HG03095 (cell line): ENCODE measurements around the gene PRTN3.
"Not testable (repeated sequence)": the region's sequence is repeated elsewhere in the genome, so short reads cannot be mapped to it uniquely, and the experiment has no call there.

Source experiments
- ATAC-seq: cut with Tn5 transposase; IDR thresholded peaks from one replicate; pipeline ENCODE4 v1.9.1; 2021; ENCODE audit warnings: moderate library complexity; ENCODE audit not compliant: unreplicated experiment

Gene PRTN3

DNA sequence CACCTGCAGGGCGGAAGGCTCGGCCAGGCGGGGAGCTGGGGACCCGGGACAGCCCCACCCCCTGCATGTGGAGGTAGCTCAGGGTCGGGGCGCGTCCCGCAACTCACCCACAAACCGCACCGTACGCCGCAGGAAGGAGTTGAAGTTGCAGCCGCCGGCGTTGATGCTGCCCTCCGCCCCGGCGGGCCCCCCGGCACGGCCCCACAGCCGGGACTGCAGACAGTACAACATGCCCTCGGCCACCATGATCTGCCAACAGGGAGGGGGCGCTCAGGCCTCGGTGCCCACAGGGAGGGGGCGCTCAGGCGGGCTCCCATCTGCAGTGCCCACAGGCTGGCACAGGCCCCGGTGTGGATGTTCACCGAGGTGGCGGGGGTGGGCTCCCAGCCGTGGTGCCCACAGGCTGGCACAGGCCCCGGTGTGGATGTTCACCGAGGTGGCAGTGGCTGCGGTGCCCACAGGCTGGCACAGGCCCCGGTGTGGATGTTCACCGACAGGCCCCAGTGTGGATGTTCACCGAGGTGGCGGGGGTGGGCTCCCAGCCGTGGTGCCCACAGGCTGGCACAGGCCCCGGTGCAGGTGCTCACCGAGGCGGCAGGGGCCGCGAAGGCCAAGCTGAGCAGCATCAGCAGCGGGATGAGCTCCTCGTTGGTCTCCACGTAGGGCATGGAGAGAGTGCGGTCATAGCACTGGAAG, 25.6 kb upstream of the PRTN3 start:
- ATAC-seq: no peak

- no peak for ATAC-seq
These were observed 24.9 kb upstream of the PRTN3 start for GRCh38 chr19:815775-816499.

DNA sequence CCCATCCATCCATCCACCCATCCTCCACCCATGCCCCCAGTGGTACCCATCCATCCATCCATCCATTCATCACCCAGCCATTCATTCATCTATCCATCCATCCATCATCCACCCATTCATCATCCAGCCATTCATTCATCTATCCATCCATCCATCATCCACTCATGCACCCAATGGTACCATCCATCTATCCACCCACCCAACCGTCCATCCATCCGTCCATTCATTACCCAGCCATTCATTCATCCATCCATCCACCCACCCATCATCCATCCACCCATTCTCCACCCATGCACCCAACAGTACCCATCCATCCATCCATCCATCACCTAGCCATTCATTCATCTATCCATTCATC, 24.3 kb upstream of the PRTN3 start:
- no peak for ATAC-seq

- ATAC-seq: not testable (repeated sequence)
These were observed 20.6 kb upstream of the PRTN3 start for GRCh38 chr19:820212-820611.

- ATAC-seq: no peak
These were observed 19.5 kb upstream of the PRTN3 start for GRCh38 chr19:821231-821824.

- ATAC-seq: no peak
These were observed 18.8 kb upstream of the PRTN3 start, which contains the start of gene PLPPR3 for GRCh38 chr19:821825-822503. Gene PLPPR3 (minus strand): TSS chr19:821955. CDS start chr19:821559, 396 bp downstream.

DNA sequence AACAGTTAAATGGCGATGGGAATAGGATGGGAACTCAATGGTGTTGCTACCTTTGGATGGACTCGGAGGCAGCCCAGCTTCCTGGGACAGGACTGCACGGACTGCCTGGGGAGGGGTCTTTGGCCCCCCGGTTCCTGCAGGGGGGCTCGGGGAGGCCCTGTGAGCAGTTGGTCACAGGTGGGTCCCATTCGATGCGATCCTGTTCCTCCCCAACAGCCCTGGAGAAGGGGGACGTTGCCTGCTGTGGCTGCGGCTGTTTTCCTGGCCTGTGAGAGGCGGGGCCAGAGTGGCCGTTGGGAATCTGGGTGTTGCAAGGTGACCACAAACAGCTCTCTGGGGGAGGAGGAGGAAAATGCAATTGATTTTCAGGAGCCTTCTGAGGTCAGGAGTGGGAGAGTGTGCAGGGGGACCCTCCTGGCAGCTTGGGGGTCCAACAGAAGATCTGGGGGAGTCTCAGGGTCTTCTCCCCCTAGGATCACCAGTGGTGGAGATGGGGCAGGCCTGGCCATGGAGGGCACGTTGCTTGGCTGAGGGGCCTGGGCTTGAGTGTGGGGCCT, 17.2 kb upstream of the PRTN3 start:
- ATAC-seq: no peak

- no peak for ATAC-seq
These were observed 15.9 kb upstream of the PRTN3 start for GRCh38 chr19:824885-825284.

DNA sequence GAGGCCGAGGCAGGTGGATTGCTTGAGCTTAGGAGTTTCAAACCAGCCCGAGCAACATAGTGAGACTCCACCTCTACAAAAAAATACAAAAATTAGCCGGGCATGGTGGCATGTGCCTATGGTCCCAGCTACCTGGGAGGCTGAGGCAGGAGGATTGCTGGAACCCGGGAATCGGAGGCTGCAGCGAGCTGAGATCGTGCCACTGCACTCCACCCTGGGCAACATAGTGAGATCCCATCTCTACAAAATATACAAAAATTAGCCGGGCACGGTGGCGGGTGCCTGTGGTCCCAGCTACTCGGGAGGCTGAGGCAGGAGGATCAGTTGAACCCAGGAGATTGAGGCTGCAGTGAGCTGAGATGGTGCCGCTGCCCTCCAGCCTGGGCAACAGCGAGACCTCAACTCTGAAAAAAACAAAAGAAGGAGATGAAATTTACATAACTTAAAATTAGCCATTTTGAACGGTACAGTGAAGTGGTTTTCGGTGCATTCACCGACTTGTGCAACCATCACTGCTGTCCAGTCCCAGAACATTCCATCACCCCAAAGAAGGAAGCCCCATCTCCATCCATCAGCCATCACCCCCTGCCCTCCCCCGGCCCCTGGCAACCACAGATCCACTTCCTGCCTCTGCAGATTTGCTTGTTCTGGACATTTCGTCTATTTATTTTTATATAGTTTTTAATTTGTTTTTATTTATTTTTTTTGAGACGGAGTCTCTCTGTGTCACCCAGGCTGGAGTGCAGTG, 14.7 kb upstream of the PRTN3 start:
- ATAC-seq: no peak

GRCh38 chr19:827314-827709, 13.5 kb upstream of the PRTN3 start:
- ATAC-seq: no peak

DNA sequence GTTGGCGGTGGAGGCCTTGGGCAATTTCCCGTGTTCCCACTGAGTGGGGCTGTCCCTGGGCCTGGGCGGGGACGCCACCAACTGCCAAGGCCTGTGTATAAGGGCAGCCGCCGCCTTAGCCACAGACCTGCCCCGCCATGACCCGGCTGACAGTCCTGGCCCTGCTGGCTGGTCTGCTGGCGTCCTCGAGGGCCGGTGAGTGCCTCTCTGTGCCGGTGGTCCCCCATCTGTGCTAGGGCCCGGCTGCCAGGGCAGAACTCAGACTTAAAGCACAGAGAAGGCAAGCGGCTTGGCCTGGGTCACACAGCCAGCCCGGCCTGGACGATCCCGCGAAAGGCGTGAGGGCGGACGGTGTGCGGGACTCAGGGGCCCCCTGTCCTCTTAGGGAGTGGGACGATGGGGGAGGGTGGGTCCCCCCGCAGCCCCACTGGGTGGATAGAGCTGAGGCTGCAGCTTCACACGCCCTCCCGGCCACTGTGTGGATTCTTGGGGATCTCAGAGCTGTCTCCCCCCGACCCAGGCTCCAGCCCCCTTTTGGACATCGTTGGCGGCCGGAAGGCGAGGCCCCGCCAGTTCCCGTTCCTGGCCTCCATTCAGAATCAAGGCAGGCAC, 13.0 kb upstream of the PRTN3 start, which contains the start of gene AZU1:
AZU1 (plus strand) TSS at position 128 of the 612 bp plus-strand sequence; CDS start at position 138, 10 bp downstream.
- ATAC-seq: no peak

DNA sequence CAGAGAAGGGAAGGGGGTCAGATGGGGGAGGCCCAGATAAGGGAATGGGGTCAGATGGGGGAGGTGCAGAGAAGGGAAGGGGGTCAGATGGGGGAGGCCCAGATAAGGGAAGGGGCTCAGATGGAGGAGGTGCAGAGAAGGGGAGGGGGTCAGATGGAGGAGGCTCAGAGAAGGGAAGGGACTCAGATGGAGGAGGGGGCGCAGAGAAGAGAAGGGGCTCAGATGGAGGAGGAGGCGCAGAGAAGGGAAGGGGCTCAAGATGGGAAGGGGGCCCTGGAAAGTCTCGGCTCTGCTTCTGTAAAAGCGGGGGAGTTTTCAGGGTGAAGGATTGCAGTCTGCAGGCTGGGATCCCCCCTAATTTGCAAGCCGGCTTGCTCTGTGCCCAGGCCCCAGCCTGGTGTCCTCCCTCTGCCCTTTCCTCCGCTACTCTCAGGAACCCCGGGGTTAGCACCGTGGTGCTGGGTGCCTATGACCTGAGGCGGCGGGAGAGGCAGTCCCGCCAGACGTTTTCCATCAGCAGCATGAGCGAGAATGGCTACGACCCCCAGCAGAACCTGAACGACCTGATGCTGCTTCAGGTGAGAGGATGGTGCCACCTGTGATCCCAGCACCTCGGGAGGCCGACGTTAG, 11.6 kb upstream of the PRTN3 start:
- ATAC-seq: no peak

DNA sequence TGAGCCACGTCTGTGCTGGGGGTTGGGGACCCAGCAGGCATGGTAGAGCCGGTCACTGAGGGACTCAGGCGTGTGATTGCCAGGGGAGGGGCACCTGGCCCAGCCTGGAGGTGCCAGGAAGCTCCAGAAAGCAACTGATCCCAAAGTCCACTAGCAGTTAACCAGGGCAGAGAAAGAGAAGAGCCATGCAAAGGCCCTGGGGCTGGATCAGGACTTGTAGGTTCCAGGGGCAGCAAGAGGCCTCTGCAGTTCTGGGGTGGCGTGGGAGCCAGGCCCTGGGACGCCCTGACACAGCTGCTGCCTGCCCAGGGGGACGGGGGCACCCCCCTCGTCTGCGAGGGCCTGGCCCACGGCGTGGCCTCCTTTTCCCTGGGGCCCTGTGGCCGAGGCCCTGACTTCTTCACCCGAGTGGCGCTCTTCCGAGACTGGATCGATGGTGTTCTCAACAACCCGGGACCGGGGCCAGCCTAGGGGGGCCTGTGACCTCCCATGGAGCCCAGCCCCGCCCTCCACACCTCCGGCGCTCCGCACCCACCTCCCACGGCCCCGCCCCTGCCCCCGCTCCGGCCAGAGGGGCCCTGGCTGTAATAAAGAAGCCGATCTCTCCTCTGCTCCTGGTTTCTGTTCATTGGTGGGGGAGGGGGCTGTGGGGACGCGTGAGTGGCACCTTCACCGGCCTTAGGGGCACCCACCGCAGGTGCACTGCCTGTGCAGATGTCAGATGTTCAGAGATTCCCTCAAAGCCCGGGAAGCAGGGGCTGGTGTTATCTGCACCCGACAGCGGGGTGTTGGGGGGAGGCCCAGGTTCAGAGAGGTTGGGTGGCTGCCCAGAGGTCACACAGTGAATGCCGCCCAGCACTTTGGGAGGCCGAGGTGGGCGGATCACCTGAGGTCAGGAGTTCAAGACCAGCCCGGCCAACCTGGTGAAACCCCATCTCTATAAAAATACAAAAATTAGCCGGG, 9.1 kb upstream of the PRTN3 start:
- ATAC-seq: no peak

DNA sequence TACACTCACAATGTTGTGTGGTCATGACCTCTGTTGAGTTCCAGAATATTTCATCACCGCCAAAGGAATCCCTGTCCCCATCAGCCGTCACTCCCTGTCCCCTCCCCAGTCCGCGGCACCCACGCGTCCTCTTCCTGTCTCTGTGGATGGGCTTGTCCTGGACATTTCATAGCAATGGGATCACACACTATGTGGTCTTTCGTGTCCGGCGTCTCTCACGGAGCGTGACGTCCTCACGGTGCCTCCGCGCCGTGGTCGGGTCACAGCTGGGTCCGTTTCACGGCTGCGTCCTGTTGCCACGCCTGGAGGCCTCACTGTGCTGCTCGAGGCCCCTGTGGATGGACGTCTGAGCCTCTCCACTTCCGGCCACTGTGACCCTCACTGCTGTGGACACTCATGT, 6.6 kb upstream of the PRTN3 start:
- ATAC-seq: no peak

- ATAC-seq: no peak
These were observed 5.5 kb upstream of the PRTN3 start for GRCh38 chr19:835210-835810.

- ATAC-seq: not testable (repeated sequence)
These were observed 2.0 kb downstream of the PRTN3 start for GRCh38 chr19:842802-843179.

- no peak for ATAC-seq
These were observed 2.5 kb downstream of the PRTN3 start for GRCh38 chr19:843180-843835.
